Mesothelial cell of epicardium (in vitro differentiated cells): ENCODE data around the gene BTBD1. TPM values are rescaled to one million over a fixed set of nuclear protein-coding genes. Genes with fewer than 3 reads are reported as not detected.
"Not testable (repeated sequence)": the region's sequence is repeated elsewhere in the genome, so short reads cannot be mapped to it uniquely, and the experiment has no call there.

Experiments
- DNase-seq, 2 experiments: peaks; one replicate each; pipeline ENCODE4 v3.0.0; 2021; ENCODE audit warnings: low spot score in 2 of 2; ENCODE audit not compliant: unreplicated experiment in 2 of 2
- H3K27ac Mint-ChIP-seq: 2 replicates; pipeline ENCODE4 v1.8.0; 2021; ENCODE audit warnings: mixed read lengths
- H3K27me3 Mint-ChIP-seq: 2 replicates; pipeline ENCODE4 v1.8.0; 2021; ENCODE audit warnings: low read depth, mixed read lengths
- H3K36me3 Mint-ChIP-seq: 2 replicates; pipeline ENCODE4 v1.8.0; 2021; ENCODE audit warnings: mixed read lengths
- H3K4me1 Mint-ChIP-seq: 2 replicates; pipeline ENCODE4 v1.8.0; 2021; ENCODE audit warnings: mixed read lengths
- H3K4me3 Mint-ChIP-seq: 2 replicates; pipeline ENCODE4 v1.8.0; 2021; ENCODE audit warnings: mild to moderate bottlenecking, moderate library complexity, mixed read lengths
- H3K9me3 Mint-ChIP-seq: 2 replicates; pipeline ENCODE4 v1.8.0; 2021; ENCODE audit warnings: mixed read lengths
- total RNA-seq: library from RNA; stranded (reverse); gene quantifications from 3 replicates; pipeline ENCODE4 v1.2.1, GENCODE V29; 2021
- TF ChIP-seq, protein P1 (sequence below): fragments of 200-600 bp; sonication (generic); IDR thresholded peaks from one replicate; pipeline ENCODE4 v1.5.0; 2021; ENCODE audit warnings: antibody characterized with exemption; ENCODE audit not compliant: unreplicated experiment

Gene BTBD1
- total RNA-seq, 1 donor from 2014 or later = 33.4 TPM

DNA sequence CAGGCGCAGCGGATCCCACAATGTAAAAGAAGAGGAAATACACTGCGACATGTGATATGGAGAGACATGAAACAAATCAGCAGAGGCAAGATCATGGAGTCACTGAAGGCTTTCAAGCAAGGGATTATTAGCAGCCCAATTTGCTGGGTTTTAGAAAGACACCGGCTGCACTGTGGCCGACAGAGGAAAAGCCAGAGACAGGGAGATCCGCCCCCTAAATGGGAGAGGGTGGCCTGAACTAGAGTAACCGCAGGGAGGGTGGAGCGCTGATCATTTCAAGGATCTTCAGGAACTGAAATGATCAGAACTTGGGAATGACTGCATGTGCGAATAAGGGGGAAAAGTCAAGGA lies 55.0 kb downstream of the BTBD1 start:
- Mint-ChIP-seq H3K27ac (peak overlapping the region; percentile 94), H3K4me3 (peak overlapping the region; percentile 99), H3K9me3 (peaks cover 14% of the 10 kb centered on the region), H3K27me3 (no peaks in the 10 kb centered on the region), H3K4me1 (peaks cover 33% of the 10 kb centered on the region), H3K36me3 (peaks cover 20% of the 10 kb centered on the region)
- no peak for DNase-seq
- TF ChIP-seq, protein P1, sequence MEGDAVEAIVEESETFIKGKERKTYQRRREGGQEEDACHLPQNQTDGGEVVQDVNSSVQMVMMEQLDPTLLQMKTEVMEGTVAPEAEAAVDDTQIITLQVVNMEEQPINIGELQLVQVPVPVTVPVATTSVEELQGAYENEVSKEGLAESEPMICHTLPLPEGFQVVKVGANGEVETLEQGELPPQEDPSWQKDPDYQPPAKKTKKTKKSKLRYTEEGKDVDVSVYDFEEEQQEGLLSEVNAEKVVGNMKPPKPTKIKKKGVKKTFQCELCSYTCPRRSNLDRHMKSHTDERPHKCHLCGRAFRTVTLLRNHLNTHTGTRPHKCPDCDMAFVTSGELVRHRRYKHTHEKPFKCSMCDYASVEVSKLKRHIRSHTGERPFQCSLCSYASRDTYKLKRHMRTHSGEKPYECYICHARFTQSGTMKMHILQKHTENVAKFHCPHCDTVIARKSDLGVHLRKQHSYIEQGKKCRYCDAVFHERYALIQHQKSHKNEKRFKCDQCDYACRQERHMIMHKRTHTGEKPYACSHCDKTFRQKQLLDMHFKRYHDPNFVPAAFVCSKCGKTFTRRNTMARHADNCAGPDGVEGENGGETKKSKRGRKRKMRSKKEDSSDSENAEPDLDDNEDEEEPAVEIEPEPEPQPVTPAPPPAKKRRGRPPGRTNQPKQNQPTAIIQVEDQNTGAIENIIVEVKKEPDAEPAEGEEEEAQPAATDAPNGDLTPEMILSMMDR = no peak

GRCh38 chr15:83011271-83012075 lies 55.6 kb downstream of the BTBD1 start, which contains the start of gene C15orf40:
Gene C15orf40, minus strand, starts transcription at chr15:83011639. Its CDS starts 32 bp downstream, at chr15:83011607.
- H3K27ac Mint-ChIP-seq = peak within 1 kb of the TSS; percentile 94
- H3K4me1 Mint-ChIP-seq = peaks cover 33% of the 10 kb centered on the region
- peaks cover 21% of the 10 kb centered on the region for H3K36me3 Mint-ChIP-seq
- H3K4me3 Mint-ChIP-seq = peak within 1 kb of the TSS; percentile 99
- peak; percentile 71 to 81 for DNase-seq
- H3K9me3 Mint-ChIP-seq = peaks cover 14% of the 10 kb centered on the region
- TF ChIP-seq, protein P1 = no peak
- no peaks in the 10 kb centered on the region for H3K27me3 Mint-ChIP-seq

- peaks cover 14% of the 10 kb centered on the region for H3K9me3 Mint-ChIP-seq
- peak overlapping the region; percentile 94 for H3K27ac Mint-ChIP-seq
- no peaks in the 10 kb centered on the region for H3K27me3 Mint-ChIP-seq
- TF ChIP-seq, protein P1 = peak; percentile 38
- peak in 1 of 2 experiments; percentile 62 for DNase-seq
- peaks cover 21% of the 10 kb centered on the region for H3K36me3 Mint-ChIP-seq
- H3K4me1 Mint-ChIP-seq = peaks cover 33% of the 10 kb centered on the region
- H3K4me3 Mint-ChIP-seq = peak overlapping the region; percentile 99
Observed at GRCh38 chr15:83010709-83011270, 56.3 kb downstream of the BTBD1 start.

DNA sequence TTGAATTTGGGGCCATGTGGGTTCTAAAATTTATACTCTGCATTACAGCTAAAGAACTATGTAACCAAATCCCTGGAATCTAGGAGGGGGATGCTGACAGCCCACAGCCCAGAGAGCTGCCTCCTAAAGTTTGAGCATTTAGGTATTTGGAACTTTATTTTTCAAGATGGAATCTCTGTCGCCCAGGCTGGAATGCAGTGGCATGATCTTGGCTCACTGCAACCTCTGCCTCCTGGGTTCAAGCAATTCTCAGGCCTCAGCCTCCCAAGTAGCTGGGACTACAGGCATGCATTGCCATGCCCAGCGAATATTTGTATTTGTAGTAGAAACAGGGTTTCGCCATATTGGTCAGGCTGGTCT lies 66.4 kb downstream of the BTBD1 start:
- not testable (repeated sequence) for DNase-seq, H3K36me3 Mint-ChIP-seq, H3K4me1 Mint-ChIP-seq, H3K4me3 Mint-ChIP-seq, H3K9me3 Mint-ChIP-seq, H3K27me3 Mint-ChIP-seq, H3K27ac Mint-ChIP-seq

GRCh38 chr15:82999905-83000671 lies 67.0 kb downstream of the BTBD1 start:
- Mint-ChIP-seq H3K27me3 (no peaks in the 10 kb centered on the region), H3K27ac (peak overlapping the region; percentile 15), H3K4me3 (peak overlapping the region; percentile 38), H3K4me1 (peaks cover 5% of the 10 kb centered on the region), H3K9me3 (no peaks in the 10 kb centered on the region), H3K36me3 (peaks cover 3% of the 10 kb centered on the region)
- TF ChIP-seq, protein P1 = peak; percentile 23
- DNase-seq = no peak

GRCh38 chr15:82999426-82999825 lies 67.6 kb downstream of the BTBD1 start:
- Mint-ChIP-seq H3K27ac (no peak overlapping the region), H3K9me3 (no peaks in the 10 kb centered on the region), H3K27me3 (no peaks in the 10 kb centered on the region), H3K36me3 (peaks cover 3% of the 10 kb centered on the region), H3K4me3 (no peak overlapping the region), H3K4me1 (peaks cover 5% of the 10 kb centered on the region)
- DNase-seq = no peak
- TF ChIP-seq, protein P1 = no peak
